Measurements from ENCODE around the gene NUDT13. TPM values are rescaled to one million over a fixed set of nuclear protein-coding genes. Genes with fewer than 3 reads are reported as not detected.

NUDT13 gene
- total and polyA plus RNA-seq, 9 of the 15 experiments (the other 6 are each of a cell fraction or from before 2014, with no cell fraction given) = 4.7 to 11.1 (median 5.6) TPM

DNA sequence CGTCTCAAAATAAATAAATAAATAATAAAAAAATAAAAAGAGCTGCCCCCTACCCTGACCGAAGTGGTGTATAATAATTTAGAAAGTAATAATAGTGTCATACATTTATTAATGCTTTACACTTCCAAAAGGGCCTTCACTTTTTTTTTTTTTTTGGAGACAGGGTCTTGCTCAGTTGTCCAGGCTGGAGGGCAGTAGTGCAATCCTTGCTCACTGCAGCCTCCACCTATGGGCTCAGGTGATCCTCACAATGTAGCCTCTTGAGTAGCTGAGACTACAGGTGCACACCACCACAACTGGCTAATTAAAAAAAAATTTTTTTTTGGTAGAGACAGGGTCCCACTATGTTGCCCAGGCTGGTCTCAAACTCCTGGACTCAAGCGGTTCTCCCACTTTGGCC is 59.1 kb downstream of the NUDT13 start:
- Histone ChIP-seq H3K9me3 (replicated peaks; ENCODE audit: control insufficient read depth, insufficient read depth, low read depth, low read length) (no peaks in the 10 kb centered on the region), H3K27me3 (ENCODE audit: control insufficient read depth in 2 of 2, insufficient read depth in 2 of 2, low read length in 2 of 2) (no peaks in the 10 kb centered on the region), H3K4me1 (replicated peaks in 1 of 2; ENCODE audit: control insufficient read depth in 2 of 2, insufficient read depth in 2 of 2, low read length in 2 of 2) (peaks cover 3 to 4% of the 10 kb centered on the region in 2 experiments; a peak in 2 of 5 replicates), H3K79me2 (ENCODE audit: control insufficient read depth, insufficient read depth, low read length) (peaks cover 43% of the 10 kb centered on the region), H4K20me1 (replicated peaks; ENCODE audit: control insufficient read depth, insufficient read depth, low read length) (no peaks in the 10 kb centered on the region), H3K4me2 (ENCODE audit: insufficient read depth, low read length) (no peak overlapping the region), H3K9ac (ENCODE audit: insufficient read depth in 1 of 2, low read depth in 2 of 2, low read length in 2 of 2) (no peak overlapping the region), H3K27ac (ENCODE audit: extremely low read depth, low read depth, low read length) (no peak overlapping the region), H3K9me1 (ENCODE audit: control insufficient read depth, insufficient read depth, low read length) (no peaks in the 10 kb centered on the region), H3K36me3 (ENCODE audit: control insufficient read depth, insufficient read depth, low read length) (peaks cover 9% of the 10 kb centered on the region; the same call in 1 of the 3 replicates), H3K4me3 (no peak overlapping the region), H2AFZ (ENCODE audit: low read depth, low read length) (no peak overlapping the region)
- 88% methylated on average over 3 of the region's 3 CpGs for WGBS (ENCODE audit: insufficient coverage, low coverage, missing lambda C conversion rate)
- no peak for ATAC-seq
- intact Hi-C loops (cut with micrococcal nuclease) (loop anchor here (2.0 to 5.0 kb wide), 4 partner anchors 48 to 83 kb away; partner anchors contain the start of genes MRPS16, NUDT13 and P4HA1), in situ Hi-C loops (cut with MboI) (no loop called here)
- no peak for DNase-seq (ENCODE audit: extremely low read depth in 1 of 4, low spot score in 3 of 4)
- CTCF ChIA-PET (ENCODE audit: low intra/inter-chr PET ratio) = no interaction called here
- POLR2A ChIA-PET = interaction anchor here (0.8 to 2.0 kb wide), 6 partner anchors 13 to 229 kb away, joined by 3 to 9 read pairs (median 4); partner anchors contain the start of gene P4HA1
- TF ChIP-seq ZNF121 (CRISPR knock-in tag; conservative IDR thresholded peaks at IDR 0.05) = peak; percentile 99
- TF ChIP-seq RCOR1 (IDR thresholded peaks at IDR 0.05; ENCODE audit: borderline replicate concordance in 1 of 2, low read depth in 2 of 2, low read length in 2 of 2) = 0 out of 4 replicates have a peak, but pooled peaks of 1 of the 2 experiments have one; percentile 7
- TF ChIP-seq HOXB6 (CRISPR knock-in tag; IDR thresholded peaks at IDR 0.05; ENCODE audit: borderline replicate concordance) = no peak
- TF ChIP-seq RBM25 (IDR thresholded peaks at IDR 0.05; ENCODE audit: low read depth, low read length, severe bottlenecking) = peak; percentile 76
- TF ChIP-seq, protein P1, sequence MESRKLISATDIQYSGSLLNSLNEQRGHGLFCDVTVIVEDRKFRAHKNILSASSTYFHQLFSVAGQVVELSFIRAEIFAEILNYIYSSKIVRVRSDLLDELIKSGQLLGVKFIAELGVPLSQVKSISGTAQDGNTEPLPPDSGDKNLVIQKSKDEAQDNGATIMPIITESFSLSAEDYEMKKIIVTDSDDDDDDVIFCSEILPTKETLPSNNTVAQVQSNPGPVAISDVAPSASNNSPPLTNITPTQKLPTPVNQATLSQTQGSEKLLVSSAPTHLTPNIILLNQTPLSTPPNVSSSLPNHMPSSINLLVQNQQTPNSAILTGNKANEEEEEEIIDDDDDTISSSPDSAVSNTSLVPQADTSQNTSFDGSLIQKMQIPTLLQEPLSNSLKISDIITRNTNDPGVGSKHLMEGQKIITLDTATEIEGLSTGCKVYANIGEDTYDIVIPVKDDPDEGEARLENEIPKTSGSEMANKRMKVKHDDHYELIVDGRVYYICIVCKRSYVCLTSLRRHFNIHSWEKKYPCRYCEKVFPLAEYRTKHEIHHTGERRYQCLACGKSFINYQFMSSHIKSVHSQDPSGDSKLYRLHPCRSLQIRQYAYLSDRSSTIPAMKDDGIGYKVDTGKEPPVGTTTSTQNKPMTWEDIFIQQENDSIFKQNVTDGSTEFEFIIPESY (CRISPR knock-in tag; IDR thresholded peaks at IDR 0.05) = 0 out of 2 replicates have a peak, but pooled peaks have one; percentile 13
- BruUV-seq (replicated peaks) = no TSS peak
- FAIRE-seq = no peak

Measured in K562 (cell line).